Lung (tissue), 12 donors: ENCODE measurements around the gene PCNP. TPM values are rescaled to one million over a fixed set of nuclear protein-coding genes. Genes with fewer than 3 reads are reported as not detected.

Experiments
- ATAC-seq: fragments of 200-7000 bp; cut with Tn5 transposase; one replicate; pipeline ENCODE4 v1.9.1; 2020; ENCODE audit warnings: moderate number of reproducible peaks; ENCODE audit not compliant: insufficient read depth, low FRiP score
- DNase-seq, 3 donors: peaks; one replicate each; pipeline ENCODE4 v3.0.0-alpha.2; 2013 to 2017
- H3K27ac ChIP-seq, 2 donors: one replicate each; pipeline ENCODE4 v1.5.1; 2013; ENCODE audit warnings: mild to moderate bottlenecking in 2 of 2, moderate library complexity in 2 of 2, control low read depth in 1 of 2, inconsistent platforms in 1 of 2, low read depth in 1 of 2, low read length in 1 of 2
- H3K27me3 ChIP-seq, 3 donors: one replicate each; pipeline ENCODE4 v1.5.1; 2013; ENCODE audit warnings: low read length in 2 of 3; ENCODE audit not compliant: control insufficient read depth in 3 of 3, insufficient read depth in 3 of 3
- H3K36me3 ChIP-seq, 4 donors: one replicate each; pipeline ENCODE4 v1.5.1; 2013; ENCODE audit warnings: low read length in 4 of 4, mild to moderate bottlenecking in 1 of 4, moderate library complexity in 1 of 4; ENCODE audit not compliant: control insufficient read depth in 4 of 4, insufficient read depth in 4 of 4
- H3K4me1 ChIP-seq, 5 donors: one replicate each; pipeline ENCODE4 v1.5.1; 2013; ENCODE audit warnings: low read length in 5 of 5, mild to moderate bottlenecking in 2 of 5, moderate library complexity in 1 of 5; ENCODE audit not compliant: control insufficient read depth in 5 of 5, insufficient read depth in 5 of 5
- H3K4me3 ChIP-seq: one replicate; pipeline ENCODE4 v1.5.1; 2013; ENCODE audit warnings: mild to moderate bottlenecking, control low read depth, moderate library complexity
- H3K9ac ChIP-seq, 2 donors: one replicate each; pipeline ENCODE4 v1.5.1; 2013; ENCODE audit warnings: low read length in 2 of 2, control low read depth in 1 of 2; ENCODE audit not compliant: insufficient read depth in 1 of 2
- H3K9me3 ChIP-seq, 4 donors: one replicate each; pipeline ENCODE4 v1.5.1; 2013; ENCODE audit warnings: low read length in 3 of 4, mild to moderate bottlenecking in 1 of 4, moderate library complexity in 1 of 4; ENCODE audit not compliant: control insufficient read depth in 4 of 4, insufficient read depth in 3 of 4
- whole genome bisulfite sequencing, 2 donors: extraction: QIAGEN DNeasy Blood & Tissue Kit; methylation state at CpG; one replicate each; pipeline ENCODE4 v1.1.7; 2013; 5-methylcytosine and 5-hydroxymethylcytosine counted together
- polyA plus RNA-seq, 2 donors: library from polyadenylated mRNA; stranded (reverse); fragments of 200-250 nt; gene quantifications; one replicate each; pipeline ENCODE4 v1.2.1, GENCODE V29; 2013
- total RNA-seq, 2 donors: library from RNA; depleted of rRNA in 1 of 2; stranded (reverse); fragments of >200 nt in 1 of 2; gene quantifications; one replicate each; pipeline ENCODE4 v1.2.1, GENCODE V29; 2014 to 2021
- TF ChIP-seq, protein P1 (sequence below): IDR thresholded peaks from 2 replicates; pipeline ENCODE4 v1.5.1; 2012; ENCODE audit warnings: mild to moderate bottlenecking; ENCODE audit errors: control extremely low read depth, extremely low read depth
- donor health status: control.
- donor health status: control.
- donor health status: Bipolar disorder and iron deficiency.
- donor health status: healthy.
- donor health status: DM: yes; HTN: yes; CAD: no.

Gene PCNP
- total and polyA plus RNA-seq, 4 donors = 73.1 to 195 (median 99.7) TPM

DNA sequence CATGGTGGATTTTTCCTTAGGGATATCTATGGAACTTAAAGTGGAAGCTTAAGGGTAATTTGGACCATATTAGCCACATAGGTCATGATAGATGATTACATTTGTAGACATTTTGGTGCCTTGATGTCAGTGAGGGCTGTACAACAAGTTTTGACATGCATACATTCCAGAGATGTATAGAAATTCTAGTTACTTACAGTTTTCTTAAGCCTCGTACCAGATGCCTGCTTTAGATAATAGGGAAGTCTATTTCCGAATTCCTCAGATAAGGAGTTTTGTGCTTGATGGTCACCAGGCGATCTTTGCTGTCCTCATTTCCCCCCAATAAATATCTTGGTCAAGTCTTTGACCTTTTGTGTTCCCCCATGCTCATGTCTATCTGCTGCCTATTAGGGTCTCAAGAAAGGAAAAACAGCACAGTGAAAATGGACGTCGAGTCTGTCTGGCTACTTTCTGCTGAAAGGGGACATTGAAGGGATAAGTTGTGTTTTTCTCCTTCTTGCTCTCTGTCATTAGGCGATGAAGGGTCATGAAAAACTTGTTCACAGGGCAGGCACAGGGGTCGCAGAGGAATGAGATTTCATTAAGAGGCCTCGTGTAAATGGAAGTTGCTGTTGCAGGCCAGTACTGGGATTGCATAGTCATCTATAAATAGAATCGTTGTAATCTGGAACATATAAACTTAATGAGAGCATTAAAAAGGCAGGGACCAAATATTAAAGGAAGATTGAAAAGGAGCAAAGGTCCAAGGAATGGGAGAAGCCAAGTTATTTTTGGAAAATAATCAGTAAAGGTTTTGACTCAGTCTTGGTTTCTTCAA lies 41.0 kb upstream of the PCNP start:
- DNase-seq (no peak), ATAC-seq (no peak)
- Histone ChIP-seq H3K4me1 (no peaks in the 10 kb centered on the region), H3K36me3 (no peaks in the 10 kb centered on the region), H3K9me3 (peaks cover 0 to 3% (median 0%) of the 10 kb centered on the region in 4 donors), H3K9ac (no peak overlapping the region), H3K4me3 (no peak overlapping the region), H3K27me3 (no peaks in the 10 kb centered on the region), H3K27ac (no peak overlapping the region)
- TF ChIP-seq, protein P1, sequence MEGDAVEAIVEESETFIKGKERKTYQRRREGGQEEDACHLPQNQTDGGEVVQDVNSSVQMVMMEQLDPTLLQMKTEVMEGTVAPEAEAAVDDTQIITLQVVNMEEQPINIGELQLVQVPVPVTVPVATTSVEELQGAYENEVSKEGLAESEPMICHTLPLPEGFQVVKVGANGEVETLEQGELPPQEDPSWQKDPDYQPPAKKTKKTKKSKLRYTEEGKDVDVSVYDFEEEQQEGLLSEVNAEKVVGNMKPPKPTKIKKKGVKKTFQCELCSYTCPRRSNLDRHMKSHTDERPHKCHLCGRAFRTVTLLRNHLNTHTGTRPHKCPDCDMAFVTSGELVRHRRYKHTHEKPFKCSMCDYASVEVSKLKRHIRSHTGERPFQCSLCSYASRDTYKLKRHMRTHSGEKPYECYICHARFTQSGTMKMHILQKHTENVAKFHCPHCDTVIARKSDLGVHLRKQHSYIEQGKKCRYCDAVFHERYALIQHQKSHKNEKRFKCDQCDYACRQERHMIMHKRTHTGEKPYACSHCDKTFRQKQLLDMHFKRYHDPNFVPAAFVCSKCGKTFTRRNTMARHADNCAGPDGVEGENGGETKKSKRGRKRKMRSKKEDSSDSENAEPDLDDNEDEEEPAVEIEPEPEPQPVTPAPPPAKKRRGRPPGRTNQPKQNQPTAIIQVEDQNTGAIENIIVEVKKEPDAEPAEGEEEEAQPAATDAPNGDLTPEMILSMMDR = no peak
- 70 to 81% methylated on average over 9 of the region's 9 CpGs for WGBS, 2 donors

DNA sequence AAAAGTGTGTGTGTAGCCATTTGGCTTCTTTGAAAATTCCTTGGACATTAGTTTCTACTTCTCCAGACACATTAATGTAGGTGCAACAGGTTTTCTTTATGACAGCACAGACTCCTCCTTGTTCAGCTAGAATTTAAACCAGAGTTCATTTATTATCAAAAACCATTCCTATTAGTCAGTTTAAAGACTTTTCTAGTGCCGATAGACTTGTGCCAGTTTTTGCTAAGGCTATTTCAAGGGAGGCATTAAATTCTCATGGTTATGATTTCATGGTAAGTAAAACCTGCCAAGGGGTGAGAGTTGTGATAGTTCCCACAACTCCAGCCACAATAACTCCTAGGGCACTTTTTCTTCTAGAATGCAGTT lies 40.4 kb upstream of the PCNP start:
- Histone ChIP-seq H3K27me3 (no peaks in the 10 kb centered on the region), H3K9ac (no peak overlapping the region), H3K4me3 (no peak overlapping the region), H3K4me1 (no peaks in the 10 kb centered on the region), H3K9me3 (peaks cover 0 to 3% (median 0%) of the 10 kb centered on the region in 4 donors), H3K27ac (no peak overlapping the region), H3K36me3 (no peaks in the 10 kb centered on the region)
- TF ChIP-seq, protein P1 = no peak
- DNase-seq (no peak), ATAC-seq (no peak)
- 79 to 97% methylated on average over 1 of the region's 1 CpG for WGBS, 2 donors

DNA sequence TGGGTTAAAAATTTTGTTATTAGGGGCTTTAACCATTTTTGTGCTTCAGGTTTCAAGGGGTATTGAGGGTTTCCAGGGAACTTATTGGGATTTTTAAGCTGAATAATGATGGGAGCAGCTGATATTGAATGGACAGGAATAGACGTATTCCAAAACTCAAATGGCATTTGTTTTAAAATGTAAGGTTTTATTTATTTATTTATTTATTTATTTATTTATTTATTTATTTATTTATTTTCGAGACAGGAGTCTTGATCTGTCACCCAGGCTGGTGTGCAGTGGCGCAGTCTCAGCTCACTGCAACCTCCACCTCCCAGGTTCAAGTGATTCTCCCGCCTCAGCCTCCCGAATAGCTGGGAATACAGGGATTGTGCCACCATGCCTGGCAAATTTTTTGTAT lies 38.8 kb upstream of the PCNP start:
- no peaks in the 10 kb centered on the region for H3K4me1 ChIP-seq
- no peak for ATAC-seq
- peaks cover 0 to 3% (median 0%) of the 10 kb centered on the region in 4 donors for H3K9me3 ChIP-seq
- no peaks in the 10 kb centered on the region for H3K36me3 ChIP-seq
- TF ChIP-seq, protein P1 = no peak
- H3K27me3 ChIP-seq = no peaks in the 10 kb centered on the region
- WGBS, 2 donors = 72 to 86% methylated on average over 5 of the region's 5 CpGs
- H3K27ac ChIP-seq = no peak overlapping the region
- DNase-seq = no peak
- H3K4me3 ChIP-seq = no peak overlapping the region
- H3K9ac ChIP-seq = no peak overlapping the region
